ENCODE results near the gene HPS4.

HPS4 gene

DNA sequence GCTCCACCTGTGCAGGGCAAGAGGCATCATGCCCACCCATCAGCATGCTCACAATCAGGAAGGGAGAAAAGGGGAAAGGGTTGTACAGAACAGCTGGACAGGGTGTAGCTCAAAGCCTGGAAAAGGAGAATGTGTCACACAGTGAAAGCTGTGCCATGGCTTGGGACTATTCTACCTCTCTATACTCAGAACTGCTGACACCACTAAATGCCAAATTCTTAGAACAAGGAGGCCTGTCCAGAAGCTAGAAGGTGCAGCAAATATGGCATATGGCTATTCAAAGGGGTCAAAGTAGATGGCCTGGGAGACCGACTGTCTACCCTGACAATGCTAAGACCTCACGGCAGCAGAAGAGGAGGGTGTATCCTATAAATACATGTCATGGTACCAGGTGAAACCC is 12.8 kb downstream of the HPS4 start:
- Histone ChIP-seq H3K4me3 (ENCODE audit: low read length) (no peak overlapping the region), H3K36me3 (ENCODE audit: control insufficient read depth, low read length) (peaks cover 90% of the 10 kb centered on the region), H3K9me2 (replicated peaks; ENCODE audit: control insufficient read depth, low read length) (no peaks in the 10 kb centered on the region), H3K4me2 (ENCODE audit: low read length) (no peak overlapping the region), H3K9me3 (ENCODE audit: control insufficient read depth, insufficient read depth, low read length) (no peaks in the 10 kb centered on the region), H3F3A (ENCODE audit: control insufficient read depth, insufficient read depth) (no peaks in the 10 kb centered on the region), H4K20me1 (ENCODE audit: control insufficient read depth, insufficient read depth, low read depth, low read length) (no peaks in the 10 kb centered on the region), H3K79me2 (ENCODE audit: control insufficient read depth, low read length) (peaks cover 48% of the 10 kb centered on the region), H3K4me1 (ENCODE audit: control insufficient read depth, low read length) (peaks cover 4% of the 10 kb centered on the region), H3K27me3 (ENCODE audit: control insufficient read depth, low read length) (no peaks in the 10 kb centered on the region), H3K27ac (ENCODE audit: low read depth, low read length) (no peak overlapping the region)
- TF ChIP-seq EZH2phosphoT487 (IDR thresholded peaks at IDR 0.05; ENCODE audit: borderline replicate concordance, low read length): no peak
- TF ChIP-seq, protein P1, sequence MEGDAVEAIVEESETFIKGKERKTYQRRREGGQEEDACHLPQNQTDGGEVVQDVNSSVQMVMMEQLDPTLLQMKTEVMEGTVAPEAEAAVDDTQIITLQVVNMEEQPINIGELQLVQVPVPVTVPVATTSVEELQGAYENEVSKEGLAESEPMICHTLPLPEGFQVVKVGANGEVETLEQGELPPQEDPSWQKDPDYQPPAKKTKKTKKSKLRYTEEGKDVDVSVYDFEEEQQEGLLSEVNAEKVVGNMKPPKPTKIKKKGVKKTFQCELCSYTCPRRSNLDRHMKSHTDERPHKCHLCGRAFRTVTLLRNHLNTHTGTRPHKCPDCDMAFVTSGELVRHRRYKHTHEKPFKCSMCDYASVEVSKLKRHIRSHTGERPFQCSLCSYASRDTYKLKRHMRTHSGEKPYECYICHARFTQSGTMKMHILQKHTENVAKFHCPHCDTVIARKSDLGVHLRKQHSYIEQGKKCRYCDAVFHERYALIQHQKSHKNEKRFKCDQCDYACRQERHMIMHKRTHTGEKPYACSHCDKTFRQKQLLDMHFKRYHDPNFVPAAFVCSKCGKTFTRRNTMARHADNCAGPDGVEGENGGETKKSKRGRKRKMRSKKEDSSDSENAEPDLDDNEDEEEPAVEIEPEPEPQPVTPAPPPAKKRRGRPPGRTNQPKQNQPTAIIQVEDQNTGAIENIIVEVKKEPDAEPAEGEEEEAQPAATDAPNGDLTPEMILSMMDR (IDR thresholded peaks at IDR 0.05; ENCODE audit: low read depth, low read length, poor library complexity, severe bottlenecking): no peak

DNA sequence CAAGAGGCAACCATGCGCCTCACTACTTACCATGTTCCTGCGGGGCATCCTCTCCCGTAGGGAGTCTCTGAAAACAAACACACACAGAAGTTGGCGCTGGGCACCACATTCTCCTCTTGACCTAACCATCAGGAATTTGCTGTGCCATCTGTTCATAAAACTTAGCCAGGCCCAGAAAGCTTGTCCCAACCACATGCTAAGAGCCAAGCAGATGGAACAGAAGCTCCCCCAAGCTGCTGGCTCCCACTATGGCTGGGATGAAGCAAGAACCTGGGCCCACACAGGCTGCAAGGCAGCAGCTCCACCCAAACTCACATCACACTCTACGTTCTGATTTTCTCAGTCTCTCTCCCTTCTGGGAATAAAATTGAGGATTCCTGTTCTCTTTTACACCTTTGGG is 17.4 kb downstream of the HPS4 start:
- H3K27me3 ChIP-seq (ENCODE audit: control insufficient read depth, low read length): no peaks in the 10 kb centered on the region
- H3K27ac ChIP-seq (ENCODE audit: low read depth, low read length): no peak overlapping the region
- peaks cover 93% of the 10 kb centered on the region for H3K36me3 ChIP-seq (ENCODE audit: control insufficient read depth, low read length)
- H3K4me3 ChIP-seq (ENCODE audit: low read length): no peak overlapping the region
- H3K79me2 ChIP-seq (ENCODE audit: control insufficient read depth, low read length): peaks cover 63% of the 10 kb centered on the region
- no peaks in the 10 kb centered on the region for H3K9me2 ChIP-seq (replicated peaks; ENCODE audit: control insufficient read depth, low read length)
- H3K9me3 ChIP-seq (ENCODE audit: control insufficient read depth, insufficient read depth, low read length): no peaks in the 10 kb centered on the region
- no peaks in the 10 kb centered on the region for H4K20me1 ChIP-seq (ENCODE audit: control insufficient read depth, insufficient read depth, low read depth, low read length)
- no peaks in the 10 kb centered on the region for H3F3A ChIP-seq (ENCODE audit: control insufficient read depth, insufficient read depth)
- H3K4me2 ChIP-seq (ENCODE audit: low read length): no peak overlapping the region
- no peaks in the 10 kb centered on the region for H3K4me1 ChIP-seq (ENCODE audit: control insufficient read depth, low read length)
- TF ChIP-seq, protein P1 (IDR thresholded peaks at IDR 0.05; ENCODE audit: low read depth, low read length, poor library complexity, severe bottlenecking): no peak
- no peak for TF ChIP-seq EZH2phosphoT487 (IDR thresholded peaks at IDR 0.05; ENCODE audit: borderline replicate concordance, low read length)

DNA sequence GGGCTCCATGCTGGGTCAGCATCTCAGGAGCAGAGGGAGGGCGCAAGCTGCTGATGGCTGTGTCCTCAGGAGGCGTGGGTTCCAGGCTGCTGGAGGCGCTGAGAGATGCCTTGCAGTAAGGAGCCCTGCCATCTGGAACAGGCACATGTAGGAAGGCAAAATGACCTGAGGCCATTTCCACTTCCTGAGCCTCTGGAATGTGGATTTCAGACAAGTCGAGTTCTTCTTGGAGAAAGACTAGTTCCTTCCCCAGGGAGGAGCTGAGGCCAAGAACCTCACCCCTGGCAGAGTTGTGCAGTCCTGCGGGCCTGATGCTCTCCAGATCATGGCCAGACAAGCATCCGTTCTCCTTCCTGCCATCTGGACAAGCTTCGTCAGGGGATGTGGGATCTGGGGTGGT is 19.3 kb downstream of the HPS4 start:
- peaks cover 95% of the 10 kb centered on the region for H3K36me3 ChIP-seq (ENCODE audit: control insufficient read depth, low read length)
- TF ChIP-seq, protein P1 (IDR thresholded peaks at IDR 0.05; ENCODE audit: low read depth, low read length, poor library complexity, severe bottlenecking): no peak
- no peak for TF ChIP-seq EZH2phosphoT487 (IDR thresholded peaks at IDR 0.05; ENCODE audit: borderline replicate concordance, low read length)
- peaks cover 9% of the 10 kb centered on the region for H4K20me1 ChIP-seq (ENCODE audit: control insufficient read depth, insufficient read depth, low read depth, low read length)
- H3K27me3 ChIP-seq (ENCODE audit: control insufficient read depth, low read length): no peaks in the 10 kb centered on the region
- no peaks in the 10 kb centered on the region for H3K4me1 ChIP-seq (ENCODE audit: control insufficient read depth, low read length)
- no peak overlapping the region for H3K4me3 ChIP-seq (ENCODE audit: low read length)
- peaks cover 82% of the 10 kb centered on the region for H3K79me2 ChIP-seq (ENCODE audit: control insufficient read depth, low read length)
- H3F3A ChIP-seq (ENCODE audit: control insufficient read depth, insufficient read depth): no peaks in the 10 kb centered on the region
- H3K9me3 ChIP-seq (ENCODE audit: control insufficient read depth, insufficient read depth, low read length): no peaks in the 10 kb centered on the region
- H3K9me2 ChIP-seq (replicated peaks; ENCODE audit: control insufficient read depth, low read length): no peaks in the 10 kb centered on the region
- H3K4me2 ChIP-seq (ENCODE audit: low read length): no peak overlapping the region
- no peak overlapping the region for H3K27ac ChIP-seq (ENCODE audit: low read depth, low read length)

DNA sequence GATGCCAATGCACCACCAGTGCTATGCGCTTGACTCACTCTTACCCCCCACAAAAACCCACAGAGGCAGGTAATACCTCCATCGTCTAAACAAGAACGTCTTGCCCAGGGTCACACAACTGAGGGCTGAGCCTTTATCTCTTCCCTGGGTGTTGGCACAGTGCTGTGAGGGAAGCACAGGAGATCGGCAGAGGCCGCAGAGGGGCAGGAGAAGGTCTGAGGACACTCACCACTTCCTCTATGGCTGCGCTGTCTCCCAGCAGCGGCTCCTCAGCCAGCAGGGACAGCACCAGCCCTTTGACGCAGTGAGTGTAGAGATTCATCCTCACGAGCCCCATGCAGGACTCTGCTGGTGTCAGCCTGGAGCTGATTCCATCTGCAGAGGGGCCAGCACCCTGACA is 19.9 kb downstream of the HPS4 start:
- Histone ChIP-seq H3K9me3 (ENCODE audit: control insufficient read depth, insufficient read depth, low read length) (no peaks in the 10 kb centered on the region), H3K4me3 (ENCODE audit: low read length) (no peak overlapping the region), H3K79me2 (ENCODE audit: control insufficient read depth, low read length) (peaks cover 86% of the 10 kb centered on the region), H3K36me3 (ENCODE audit: control insufficient read depth, low read length) (peaks cover 95% of the 10 kb centered on the region), H3K9me2 (replicated peaks; ENCODE audit: control insufficient read depth, low read length) (no peaks in the 10 kb centered on the region), H3K4me2 (ENCODE audit: low read length) (no peak overlapping the region), H3K27me3 (ENCODE audit: control insufficient read depth, low read length) (no peaks in the 10 kb centered on the region), H3K27ac (ENCODE audit: low read depth, low read length) (no peak overlapping the region), H3F3A (ENCODE audit: control insufficient read depth, insufficient read depth) (no peaks in the 10 kb centered on the region), H4K20me1 (ENCODE audit: control insufficient read depth, insufficient read depth, low read depth, low read length) (peaks cover 9% of the 10 kb centered on the region), H3K4me1 (ENCODE audit: control insufficient read depth, low read length) (no peaks in the 10 kb centered on the region)
- TF ChIP-seq, protein P1 (IDR thresholded peaks at IDR 0.05; ENCODE audit: low read depth, low read length, poor library complexity, severe bottlenecking): no peak
- no peak for TF ChIP-seq EZH2phosphoT487 (IDR thresholded peaks at IDR 0.05; ENCODE audit: borderline replicate concordance, low read length)
